NB4 (cell line): ENCODE results near the gene NEK5.

Source experiments
- POLR2A ChIP-seq: IDR thresholded peaks from 2 replicates; pipeline ENCODE4 v1.6.1; 2011; ENCODE audit warnings: mild to moderate bottlenecking; ENCODE audit not compliant: insufficient read length; ENCODE audit errors: extremely low read depth
- TF ChIP-seq, protein P1 (sequence below): IDR thresholded peaks from one replicate; pipeline ENCODE4 v1.5.1; 2012; ENCODE audit warnings: low read depth, low read length

DNA sequence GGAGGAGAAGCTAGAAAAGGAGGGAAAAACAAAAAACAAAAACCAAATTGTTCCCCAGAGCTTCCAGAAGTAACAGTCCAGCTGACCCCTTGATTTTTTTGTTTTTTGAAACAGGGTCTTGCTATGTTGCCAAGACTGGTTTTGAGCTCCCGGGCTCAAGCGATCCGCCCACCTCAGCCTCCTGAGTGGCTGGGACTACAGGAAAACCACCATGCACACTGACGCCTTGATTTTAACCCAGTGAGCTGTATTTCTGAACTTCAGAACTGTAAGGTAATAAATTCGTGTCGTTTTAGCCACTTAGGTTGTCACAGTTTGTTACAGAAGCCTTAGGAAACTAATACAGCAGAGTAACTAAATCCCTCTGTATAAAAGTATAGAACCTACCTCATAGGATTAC, 31.6 kb upstream of the NEK5 start:
- TF ChIP-seq, protein P1, sequence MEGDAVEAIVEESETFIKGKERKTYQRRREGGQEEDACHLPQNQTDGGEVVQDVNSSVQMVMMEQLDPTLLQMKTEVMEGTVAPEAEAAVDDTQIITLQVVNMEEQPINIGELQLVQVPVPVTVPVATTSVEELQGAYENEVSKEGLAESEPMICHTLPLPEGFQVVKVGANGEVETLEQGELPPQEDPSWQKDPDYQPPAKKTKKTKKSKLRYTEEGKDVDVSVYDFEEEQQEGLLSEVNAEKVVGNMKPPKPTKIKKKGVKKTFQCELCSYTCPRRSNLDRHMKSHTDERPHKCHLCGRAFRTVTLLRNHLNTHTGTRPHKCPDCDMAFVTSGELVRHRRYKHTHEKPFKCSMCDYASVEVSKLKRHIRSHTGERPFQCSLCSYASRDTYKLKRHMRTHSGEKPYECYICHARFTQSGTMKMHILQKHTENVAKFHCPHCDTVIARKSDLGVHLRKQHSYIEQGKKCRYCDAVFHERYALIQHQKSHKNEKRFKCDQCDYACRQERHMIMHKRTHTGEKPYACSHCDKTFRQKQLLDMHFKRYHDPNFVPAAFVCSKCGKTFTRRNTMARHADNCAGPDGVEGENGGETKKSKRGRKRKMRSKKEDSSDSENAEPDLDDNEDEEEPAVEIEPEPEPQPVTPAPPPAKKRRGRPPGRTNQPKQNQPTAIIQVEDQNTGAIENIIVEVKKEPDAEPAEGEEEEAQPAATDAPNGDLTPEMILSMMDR, result no peak
- TF ChIP-seq POLR2A, result no peak
